HEK293T (cell line): ENCODE measurements around the gene PRR7.

Source experiments
- BHLHE40 ChIP-seq: fragments of 450-650 bp; IDR thresholded peaks from 2 replicates; pipeline ENCODE4 v1.6.1; 2016; ENCODE audit warnings: mild to moderate bottlenecking, moderate library complexity, borderline replicate concordance
- ELF4 ChIP-seq: fragments of 450-650 bp; IDR thresholded peaks from 2 replicates; pipeline ENCODE4 v1.6.1; 2017; ENCODE audit warnings: antibody characterized with exemption
- HDGF ChIP-seq: fragments of 450-650 bp; IDR thresholded peaks from 2 replicates; pipeline ENCODE4 v1.6.1; 2017; ENCODE audit warnings: antibody characterized with exemption, borderline replicate concordance
- L3MBTL2 ChIP-seq: fragments of 450-650 bp; conservative IDR thresholded peaks from 2 replicates; pipeline ENCODE4 v1.6.1; 2016; ENCODE audit warnings: mild to moderate bottlenecking
- LEF1 ChIP-seq: fragments of 450-650 bp; IDR thresholded peaks from 2 replicates; pipeline ENCODE4 v1.6.1; 2017; ENCODE audit warnings: mild to moderate bottlenecking, borderline replicate concordance
- SP1 ChIP-seq: fragments of 450-650 bp; IDR thresholded peaks from 2 replicates; pipeline ENCODE4 v1.6.1; 2017
- SUZ12 ChIP-seq: fragments of 450-650 bp; IDR thresholded peaks from 2 replicates; pipeline ENCODE4 v1.6.1; 2016; ENCODE audit warnings: mild to moderate bottlenecking
- TARDBP ChIP-seq: fragments of 450-650 bp; IDR thresholded peaks from 2 replicates; pipeline ENCODE4 v1.6.1; 2016
- ZNF384 ChIP-seq: fragments of 450-650 bp; IDR thresholded peaks from 2 replicates; pipeline ENCODE4 v1.6.1; 2016
- TF ChIP-seq, protein P1 (sequence below): fragments of 450-650 bp; IDR thresholded peaks from 2 replicates; pipeline ENCODE4 v1.6.1; 2016

DNA sequence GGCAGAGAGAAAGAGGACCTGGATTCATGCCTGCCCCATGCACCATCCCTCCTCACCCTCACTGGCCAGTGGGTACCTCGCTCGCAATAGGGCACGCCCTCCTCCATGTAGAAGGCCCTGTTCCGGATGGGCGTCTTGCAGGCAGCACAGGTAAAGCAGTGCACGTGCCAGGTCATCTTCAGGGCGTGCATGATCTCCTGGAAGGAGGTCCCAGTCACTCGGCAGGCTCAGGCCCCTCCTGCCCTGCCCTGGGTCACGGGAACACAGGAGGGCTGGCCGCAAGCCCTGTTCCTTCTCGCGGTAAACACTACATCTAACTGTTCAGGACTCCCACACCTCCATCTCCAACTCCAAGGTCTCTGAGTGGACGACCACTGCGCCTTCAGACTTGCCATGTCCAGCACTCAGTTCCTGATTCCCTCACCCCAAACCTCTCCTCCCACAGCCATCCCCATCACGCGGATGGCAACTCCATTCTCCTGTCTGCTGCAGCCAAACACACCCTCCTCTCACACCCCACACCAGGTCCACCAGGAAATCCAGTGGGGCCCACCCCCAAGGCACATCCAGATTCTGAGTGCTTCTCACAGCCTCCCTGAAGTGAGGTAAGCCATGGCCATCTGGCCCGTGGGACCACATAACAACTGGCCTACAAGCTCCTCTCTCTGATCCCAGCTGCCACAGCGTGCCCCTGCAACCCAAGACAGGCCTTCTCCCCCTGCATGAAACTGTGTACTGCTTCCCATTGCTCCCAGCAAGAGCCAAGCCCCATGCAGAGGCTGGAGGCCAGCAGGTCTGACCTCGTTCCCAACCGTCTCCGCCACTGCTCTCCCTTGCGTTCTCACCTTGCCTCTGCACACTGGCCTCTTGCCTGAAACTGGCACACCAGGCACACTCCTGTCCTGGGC, 37.6 kb downstream of the PRR7 start:
- TF ChIP-seq SP1 (no peak), LEF1 (no peak), TARDBP (no peak), SUZ12 (no peak), ELF4 (no peak), BHLHE40 (no peak), L3MBTL2 (no peak), HDGF (no peak), ZNF384 (no peak)
- TF ChIP-seq, protein P1, sequence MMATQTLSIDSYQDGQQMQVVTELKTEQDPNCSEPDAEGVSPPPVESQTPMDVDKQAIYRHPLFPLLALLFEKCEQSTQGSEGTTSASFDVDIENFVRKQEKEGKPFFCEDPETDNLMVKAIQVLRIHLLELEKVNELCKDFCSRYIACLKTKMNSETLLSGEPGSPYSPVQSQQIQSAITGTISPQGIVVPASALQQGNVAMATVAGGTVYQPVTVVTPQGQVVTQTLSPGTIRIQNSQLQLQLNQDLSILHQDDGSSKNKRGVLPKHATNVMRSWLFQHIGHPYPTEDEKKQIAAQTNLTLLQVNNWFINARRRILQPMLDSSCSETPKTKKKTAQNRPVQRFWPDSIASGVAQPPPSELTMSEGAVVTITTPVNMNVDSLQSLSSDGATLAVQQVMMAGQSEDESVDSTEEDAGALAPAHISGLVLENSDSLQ = no peak
